HTERT RPE-1 (cell line): Measurements from ENCODE around the gene INSIG1.

ENCODE experiments used
- in situ Hi-C: fragments of 300-500 bp; cut with MboI; formaldehyde crosslinking; loops from 4 replicates; pipeline ENCODE4 v1.14.3; 2020; ENCODE audit warnings: low sequenced_read_pairs

INSIG1 gene

DNA sequence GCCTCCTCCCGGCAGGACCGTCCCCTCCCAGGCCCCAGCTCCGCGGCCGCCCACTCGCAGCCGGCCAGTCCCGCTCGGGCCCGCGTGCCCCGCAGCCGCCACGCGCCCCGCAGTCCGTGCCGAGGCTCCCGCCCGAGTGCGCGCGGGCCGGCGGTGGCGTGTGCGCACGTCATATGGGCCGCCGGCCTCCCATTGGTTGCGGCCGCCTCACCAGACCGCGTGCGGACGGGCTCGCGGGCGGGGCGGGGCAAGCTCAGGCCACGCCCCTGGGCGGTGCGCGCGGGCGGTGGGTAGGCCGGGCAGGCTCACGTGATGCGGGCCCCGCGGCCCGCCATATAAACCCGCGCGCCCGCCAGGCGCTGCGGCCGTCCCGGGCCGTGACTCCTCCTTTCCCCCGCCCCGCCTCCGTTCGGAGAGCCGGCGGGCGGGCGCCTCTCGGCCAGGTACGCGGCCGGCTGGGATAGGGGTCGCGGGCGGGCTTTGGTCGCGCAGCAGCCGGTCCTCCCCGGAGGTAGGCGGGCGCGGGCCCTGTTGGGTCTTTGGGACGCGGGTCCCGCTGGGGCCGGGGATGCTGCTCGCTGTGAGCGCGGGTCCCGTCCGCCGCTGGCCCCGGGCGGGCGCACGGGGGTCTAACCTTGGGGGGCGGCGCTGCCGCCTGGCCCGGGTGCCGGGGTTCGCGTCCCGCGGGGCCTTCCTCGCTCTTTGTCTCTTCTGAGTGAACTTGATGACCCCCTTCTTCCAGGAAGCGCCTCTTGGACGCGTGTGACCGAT lies at the start of gene INSIG1:
Gene INSIG1, plus strand, starts transcription at position 362 of the 771 bp plus-strand sequence. Its CDS starts 408 bp downstream, at position 770.
- in situ Hi-C loops = no loop called here

DNA sequence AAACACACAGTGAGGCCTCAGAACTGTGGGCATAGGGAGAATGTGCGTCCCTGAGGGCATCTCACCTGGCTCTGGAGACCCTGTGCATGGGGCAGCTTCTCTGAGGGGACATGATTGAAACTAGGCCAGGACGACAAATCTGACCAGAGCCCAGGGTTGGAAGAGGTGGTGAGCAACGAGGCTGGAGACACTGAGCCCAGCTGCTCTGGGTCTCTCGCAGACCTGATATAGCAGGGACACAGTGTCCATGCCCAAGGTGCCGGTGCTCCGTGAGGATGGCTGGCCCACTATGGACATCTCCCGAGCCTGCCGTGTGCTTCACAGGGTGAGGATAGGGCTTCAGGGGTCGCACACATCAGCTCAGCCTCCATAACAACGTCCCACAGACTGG lies 49.3 kb upstream of the INSIG1 start:
- in situ Hi-C loops = no loop called here

DNA sequence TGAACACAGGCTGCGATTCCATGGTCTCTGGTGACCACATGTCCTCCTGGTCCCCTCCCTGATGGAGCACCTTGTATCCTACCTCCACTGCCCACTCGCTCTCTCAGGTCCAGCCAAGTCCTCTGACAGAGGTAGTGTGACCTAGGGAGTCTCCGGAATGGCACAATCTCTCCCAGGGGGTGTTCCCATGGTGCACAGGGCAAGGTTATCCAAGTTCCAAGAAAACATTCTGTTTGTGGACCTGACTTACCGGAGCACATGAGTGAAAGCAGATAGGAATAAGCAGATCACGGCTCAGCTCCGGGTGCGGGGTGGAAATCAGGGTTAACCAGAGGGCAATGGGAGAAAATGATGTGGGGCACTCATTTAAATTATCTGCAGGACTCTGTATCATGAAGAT lies 45.8 kb upstream of the INSIG1 start:
- in situ Hi-C loops = no loop called here

DNA sequence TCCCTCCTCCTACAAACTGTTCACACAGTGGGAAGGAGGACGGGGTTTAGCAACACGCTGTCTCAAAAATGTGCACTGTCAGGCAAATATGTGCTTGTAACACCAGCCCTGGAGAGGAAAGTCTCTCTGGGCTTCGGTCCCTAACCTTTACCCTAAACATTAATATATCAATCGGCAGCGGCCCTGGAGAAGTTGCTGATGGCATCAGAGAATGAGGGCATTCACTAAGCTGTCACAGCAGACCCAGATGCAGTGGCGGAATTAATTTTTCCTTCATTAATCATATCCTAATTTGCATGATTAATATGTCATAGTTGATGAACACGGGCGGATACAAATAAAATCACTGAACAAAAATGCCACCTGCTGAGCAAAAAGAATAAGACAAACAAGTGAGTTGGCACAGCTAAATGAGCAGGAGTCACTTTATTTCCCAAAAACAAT lies 45.2 kb upstream of the INSIG1 start:
- in situ Hi-C loops = no loop called here

DNA sequence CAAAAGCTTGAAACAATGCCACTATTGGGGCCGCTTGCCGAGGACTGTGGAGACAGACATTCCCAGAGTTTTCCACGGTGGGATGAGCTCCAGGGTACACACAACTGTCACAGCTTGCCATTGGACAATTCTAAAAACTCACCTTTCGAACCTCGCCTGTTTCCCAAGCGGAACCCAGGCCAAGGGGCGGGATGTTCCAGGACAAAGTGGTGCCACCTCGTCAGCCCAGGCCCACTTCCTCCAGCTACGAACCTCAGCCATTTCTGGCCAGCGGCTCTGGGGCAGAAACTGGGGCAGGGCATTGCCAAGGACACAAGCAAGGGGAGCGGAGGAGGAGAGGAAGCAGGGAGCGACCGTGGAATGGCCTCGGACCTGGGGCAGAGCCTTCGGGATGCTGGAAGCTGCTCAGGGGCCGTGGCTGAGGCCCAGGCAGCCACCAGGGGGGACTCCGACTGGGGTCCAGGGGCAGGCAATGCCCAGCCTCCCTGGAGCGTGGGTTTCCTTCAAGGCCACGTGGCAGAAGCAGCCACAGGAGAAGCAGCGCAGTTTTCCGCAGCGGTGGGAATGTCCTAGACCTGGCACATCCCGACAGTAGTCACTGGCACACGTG lies 44.7 kb upstream of the INSIG1 start:
- in situ Hi-C loops = no loop called here

DNA sequence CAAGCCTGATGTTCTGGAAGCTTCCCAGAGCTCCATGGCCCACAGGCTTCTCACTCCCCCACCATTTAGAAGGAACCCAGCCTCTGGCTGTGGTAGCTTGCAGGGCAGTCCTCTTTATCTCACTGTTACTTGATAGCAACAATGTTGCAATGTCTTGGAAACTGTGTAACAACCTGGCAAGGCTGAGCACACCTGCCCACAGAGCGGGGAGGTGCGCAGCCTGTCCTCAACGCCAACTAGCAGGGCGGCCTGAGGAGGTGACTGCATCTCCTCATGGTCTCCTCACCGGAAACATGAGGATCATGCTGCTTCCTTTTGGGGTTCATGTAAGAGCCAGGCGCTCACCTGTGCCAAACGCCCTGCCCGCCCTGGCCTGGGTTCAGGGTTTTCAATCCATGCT lies 43.7 kb upstream of the INSIG1 start:
- in situ Hi-C loops = no loop called here

DNA sequence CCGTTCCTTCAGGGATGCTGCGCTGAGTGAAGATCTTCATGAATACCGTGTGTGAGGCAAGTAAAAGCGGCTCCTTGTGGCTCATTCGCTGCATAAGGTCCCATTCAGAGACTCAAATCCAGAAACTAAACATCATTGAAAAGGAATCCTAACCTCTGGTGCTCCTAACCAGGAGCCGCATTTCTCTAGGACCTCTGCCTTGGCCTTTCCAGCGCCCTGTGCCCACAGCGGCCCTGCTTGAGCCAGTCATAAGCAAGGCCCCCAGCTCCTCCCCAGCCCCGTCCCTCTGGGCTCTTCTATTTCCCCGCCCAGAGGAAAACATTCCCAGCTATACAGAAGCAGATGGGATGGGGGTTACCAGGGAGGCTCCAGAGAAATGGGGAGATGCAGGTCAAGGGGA lies 42.6 kb upstream of the INSIG1 start:
- in situ Hi-C loops = no loop called here

DNA sequence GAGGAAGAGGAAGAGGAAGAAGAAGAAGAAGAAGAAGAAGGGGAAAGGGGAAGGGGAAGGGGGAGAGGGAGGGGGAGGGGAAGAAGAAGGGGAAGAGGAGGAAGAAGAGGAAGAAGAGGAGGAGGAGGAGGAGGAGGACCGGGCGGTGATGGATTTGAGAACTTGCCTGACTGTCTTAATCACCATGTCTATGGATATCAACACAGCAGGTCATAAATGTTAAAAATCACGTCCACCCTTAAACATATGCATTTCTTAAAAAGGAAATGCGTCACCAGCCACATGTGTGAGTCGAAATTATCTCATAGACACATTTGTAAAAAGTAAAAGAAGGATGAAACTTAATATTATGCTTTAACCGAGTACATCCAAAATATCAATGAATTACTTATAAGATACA lies 42.1 kb upstream of the INSIG1 start:
- in situ Hi-C loops = no loop called here

DNA sequence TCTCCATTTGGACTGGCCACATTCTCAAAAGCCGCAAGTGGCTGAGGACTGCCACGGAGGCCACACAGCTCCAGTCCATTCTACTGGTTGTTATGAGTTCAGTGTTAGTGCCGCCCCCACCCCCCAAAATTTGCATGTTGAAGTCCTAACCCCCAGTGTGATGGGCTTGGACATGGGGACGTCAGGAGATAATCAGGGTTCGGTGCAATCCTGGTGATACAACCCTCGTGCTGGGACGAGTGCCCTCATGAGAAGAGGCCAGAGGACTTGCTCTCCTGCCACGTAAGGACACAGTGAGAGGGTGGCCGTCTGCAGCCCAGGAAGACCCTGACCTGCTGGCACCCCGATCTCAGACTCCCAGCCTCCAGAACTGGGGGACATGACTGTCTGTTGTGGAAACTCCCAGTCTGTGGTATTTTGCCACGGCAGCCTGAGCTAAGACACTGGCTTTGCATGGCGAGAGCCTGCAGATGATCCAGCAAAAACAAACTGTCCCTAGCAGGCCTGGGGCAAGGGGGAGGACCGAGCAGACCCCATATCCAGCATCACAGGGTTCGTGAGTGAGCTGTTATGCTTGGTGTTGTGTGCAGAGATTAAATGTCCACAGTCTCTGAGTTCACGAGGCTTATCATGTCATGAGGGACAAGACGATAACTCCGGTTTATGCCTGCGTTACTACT lies 41.5 kb upstream of the INSIG1 start:
- in situ Hi-C loops = no loop called here

DNA sequence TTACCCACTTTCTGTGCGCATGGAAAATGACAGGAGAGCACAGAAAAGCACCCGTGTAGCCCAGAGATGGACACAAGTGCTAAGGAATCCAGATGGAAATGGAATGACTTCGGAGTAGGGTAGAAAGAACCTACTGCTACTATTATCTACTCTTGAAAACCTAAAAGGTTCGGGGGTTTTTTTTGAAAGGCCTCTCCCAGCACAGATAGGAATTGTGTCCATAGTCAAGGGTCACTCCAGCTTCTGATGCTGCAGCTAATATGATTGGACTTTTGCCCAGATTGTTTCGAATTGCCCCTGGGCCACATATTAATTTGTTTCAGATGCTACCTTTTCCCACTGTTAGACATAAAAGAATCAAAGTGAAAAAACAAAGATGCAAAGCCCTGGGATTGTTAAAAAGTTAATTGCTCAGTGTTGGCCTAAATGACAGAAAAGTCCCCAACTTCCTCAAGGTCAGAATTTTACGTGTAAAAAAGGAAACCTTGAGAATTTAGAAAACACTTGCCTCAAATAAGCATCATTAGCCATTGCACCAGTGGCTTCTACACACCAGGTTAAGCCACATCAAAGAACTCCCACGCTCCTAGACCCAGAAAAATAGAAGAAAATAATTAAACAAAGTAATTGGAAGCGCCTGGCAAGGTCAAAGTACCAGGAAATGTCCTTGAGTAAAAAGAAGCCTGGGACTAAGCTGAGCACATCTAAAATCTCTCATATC lies 40.8 kb upstream of the INSIG1 start:
- in situ Hi-C loops = no loop called here

DNA sequence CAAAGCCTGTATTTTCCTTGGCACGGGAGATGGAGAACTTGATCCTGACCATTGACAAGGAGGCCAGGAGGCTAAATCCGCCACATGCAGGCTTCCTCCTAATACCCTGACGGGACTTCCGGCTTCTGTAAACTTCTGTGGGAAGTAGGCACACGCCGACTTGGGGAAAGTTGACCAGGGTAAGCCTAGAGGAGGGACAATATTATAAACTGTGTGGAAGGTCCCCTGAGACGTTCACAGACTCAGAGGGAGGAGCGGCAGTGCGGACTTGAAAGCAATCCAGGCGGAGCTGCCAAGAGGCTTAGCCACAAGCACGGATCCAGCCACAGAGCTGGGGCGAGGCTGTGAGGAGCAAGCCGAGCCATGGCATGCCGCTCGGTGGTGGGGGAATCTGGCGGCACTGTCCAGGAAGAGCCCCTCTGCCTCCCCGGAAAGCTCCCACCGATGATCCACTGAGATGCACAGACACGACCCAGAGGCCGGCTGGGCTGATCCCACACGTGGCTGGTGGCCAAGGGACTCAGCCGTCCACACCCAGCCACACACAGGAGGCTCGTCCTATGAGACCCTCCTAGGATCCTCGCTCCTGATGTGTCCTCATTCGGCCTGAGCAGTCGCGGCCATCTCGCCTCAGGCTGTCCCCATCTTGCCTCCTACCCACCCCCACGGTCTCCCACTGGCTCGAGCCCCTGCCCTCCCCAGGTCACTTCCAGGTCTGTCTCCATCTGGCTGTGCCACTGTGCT lies 40.0 kb upstream of the INSIG1 start:
- in situ Hi-C loops = no loop called here

DNA sequence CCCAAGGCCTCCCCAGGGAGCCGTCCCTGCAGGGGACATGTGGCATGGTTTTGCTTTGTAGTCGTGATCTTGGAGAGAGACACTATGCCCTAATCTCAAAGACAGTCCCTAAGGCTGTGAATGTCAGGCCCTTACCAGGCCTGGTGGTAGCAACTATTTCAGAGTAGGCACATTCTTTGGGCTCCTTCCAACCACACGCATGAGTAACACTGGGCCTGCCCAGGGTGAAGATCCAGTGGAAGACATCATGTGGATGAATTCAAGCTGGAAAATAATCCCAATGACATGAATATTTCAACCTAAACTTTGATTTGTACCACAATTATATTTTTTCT lies 39.5 kb upstream of the INSIG1 start:
- in situ Hi-C loops = no loop called here

DNA sequence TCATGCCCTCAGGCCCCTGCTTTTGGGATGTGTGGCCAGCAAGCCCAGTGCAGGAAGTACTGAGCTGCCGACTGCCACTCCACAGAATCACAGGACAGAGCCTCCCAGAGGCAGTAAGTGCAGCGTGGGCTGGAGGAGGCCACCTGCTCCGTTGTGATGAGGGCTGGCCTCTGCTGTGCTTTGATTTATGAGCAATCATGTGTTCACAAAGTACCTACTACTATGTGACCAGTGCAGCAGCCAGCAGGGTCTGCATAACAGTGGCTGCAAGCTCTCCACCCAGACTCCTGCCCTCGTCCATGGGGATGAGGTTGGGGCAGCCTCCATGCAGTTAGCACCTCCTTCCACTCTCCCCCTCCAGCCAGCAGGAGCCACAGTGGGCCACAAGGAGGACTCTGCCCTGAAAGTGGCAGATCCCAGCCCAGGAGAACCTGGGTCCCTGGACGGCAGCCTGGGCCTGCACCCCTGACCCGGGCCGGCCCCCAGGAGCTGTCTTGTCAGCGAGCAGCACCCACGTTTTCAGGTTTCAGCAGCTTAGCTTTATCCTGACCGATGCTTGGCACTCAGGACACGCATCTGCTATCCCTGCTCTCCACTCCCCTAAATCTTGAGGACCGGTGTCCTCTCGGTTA lies 37.7 kb upstream of the INSIG1 start:
- in situ Hi-C loops = no loop called here

DNA sequence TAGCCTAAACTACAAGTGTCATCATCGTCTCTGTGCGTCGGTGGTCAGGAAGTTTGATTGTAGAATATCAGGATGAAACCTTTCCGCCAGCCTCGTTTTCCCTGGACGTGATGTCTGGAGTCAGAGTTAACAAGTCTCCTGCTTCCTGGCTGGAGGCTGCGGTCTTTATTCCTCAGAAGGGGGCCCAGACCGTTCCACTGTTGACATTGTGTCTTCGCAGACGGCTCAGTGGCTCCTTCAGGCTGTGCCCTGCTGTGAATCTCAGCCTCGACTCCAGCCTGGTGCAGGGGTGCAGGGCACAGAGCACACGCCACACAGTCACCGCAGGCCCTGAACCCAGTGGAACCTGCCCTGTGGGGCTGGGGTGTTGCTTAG lies 37.2 kb upstream of the INSIG1 start:
- in situ Hi-C loops = no loop called here

DNA sequence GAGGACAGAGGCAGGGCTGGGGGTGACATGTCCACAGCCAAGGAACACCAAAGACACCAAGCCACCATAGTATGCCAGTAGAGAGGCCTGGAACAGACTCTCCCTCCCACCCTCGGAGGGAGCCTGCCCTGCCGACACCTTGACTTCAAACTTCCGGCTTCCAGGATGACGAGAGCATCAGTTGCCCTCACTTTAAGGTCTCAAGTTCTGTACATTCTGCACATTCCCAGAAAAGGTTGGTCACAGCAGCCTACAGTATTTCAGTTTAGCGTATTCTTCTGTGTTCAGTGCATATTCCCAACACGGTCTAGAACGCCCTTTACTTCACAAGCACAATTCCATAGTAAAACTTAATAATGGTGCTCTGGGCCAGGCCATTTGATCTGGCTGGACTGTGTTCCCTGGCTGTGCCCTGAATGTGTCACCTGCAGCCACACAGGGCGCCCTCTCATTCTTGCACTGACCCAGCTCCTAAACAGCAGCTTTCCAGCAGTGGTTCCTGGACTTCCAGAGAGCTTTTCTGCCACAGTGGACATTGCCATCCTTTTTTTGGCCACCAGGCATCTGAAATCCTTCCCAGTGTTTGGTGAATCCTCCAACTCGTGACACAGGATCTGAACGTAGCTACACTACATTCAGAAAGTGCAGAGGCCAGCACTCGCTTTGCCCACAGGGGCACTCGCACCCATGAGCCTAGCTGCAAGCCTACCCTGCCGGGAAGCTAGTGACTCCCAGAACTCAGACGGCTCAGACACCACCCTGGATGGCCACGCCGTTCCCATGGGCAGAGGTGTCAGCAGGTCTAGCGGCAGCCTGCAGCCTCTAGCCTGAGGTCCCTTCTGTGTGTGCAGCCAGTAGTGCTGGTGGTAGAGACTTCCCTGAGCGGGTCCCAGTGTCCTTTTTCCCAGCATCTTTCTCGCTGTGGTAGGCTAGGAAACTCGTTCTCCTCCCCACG lies 36.4 kb upstream of the INSIG1 start:
- in situ Hi-C loops = no loop called here

DNA sequence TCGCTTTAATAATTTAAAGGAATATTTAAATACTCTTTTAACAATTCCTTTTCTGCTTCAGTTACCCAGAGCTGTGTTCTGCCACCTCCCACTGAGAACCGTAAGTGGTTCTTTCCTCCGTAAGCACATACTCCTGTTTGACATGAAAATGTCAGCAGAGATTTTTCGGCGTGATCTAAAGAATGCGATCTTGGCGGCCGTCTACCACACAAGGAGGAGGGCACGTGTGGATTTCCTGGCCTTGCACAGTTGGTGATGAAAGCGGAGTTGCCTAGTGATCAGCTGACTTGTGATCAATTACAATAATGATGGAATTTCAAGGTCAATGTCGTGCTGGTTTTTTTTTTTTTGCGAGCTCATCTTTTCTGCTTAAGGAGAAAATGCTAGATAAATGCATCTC lies 35.6 kb upstream of the INSIG1 start:
- in situ Hi-C loops = no loop called here

DNA sequence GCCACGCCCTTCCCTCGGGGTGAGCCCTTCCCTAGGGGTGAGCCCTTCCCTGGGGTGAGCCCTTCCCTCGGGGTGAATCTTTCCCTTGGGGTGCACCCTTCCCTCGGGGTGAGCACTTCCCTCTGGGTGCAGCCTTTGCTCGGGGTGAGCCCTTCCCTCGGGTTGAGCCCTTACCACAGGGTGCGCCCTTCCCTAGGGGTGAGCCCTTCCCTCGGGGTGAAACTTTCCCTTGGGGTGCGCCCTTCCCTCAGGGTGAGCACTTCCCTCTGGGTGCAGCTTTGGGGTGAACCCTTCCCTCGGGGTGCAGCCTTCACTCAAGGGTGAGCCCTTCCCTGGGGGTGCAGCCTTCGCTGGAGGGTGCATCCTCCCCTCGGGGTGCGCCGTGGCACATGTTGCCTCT lies 34.6 kb upstream of the INSIG1 start:
- in situ Hi-C loops = no loop called here

DNA sequence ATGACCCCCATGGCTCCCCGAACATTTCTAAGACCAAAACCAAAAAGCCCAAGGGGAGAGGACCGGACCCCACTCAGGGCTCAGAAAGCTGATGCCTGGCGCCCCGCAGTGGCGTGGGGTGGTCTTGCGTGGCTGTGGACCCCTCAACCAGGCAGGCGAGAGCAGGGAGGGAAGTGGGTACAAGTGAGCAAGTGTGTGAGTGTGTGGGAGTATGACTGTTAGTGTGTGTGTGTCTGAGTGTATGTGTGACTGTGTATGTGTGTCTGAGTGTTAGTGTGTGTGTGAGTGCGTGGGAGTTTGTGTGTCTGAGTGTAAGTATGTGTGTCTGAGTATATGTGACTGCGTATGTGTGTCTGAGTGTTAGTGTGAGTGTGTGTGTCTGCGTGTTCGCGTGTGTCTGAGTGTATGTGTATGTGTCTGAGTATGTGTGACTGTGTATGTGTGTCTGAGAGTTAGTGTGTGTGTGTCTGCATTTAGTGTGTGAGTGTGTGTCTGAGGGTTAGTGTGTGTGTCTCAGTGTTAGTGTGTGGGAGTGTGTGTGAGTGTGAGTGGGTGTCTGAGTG lies 34.0 kb upstream of the INSIG1 start:
- in situ Hi-C loops = no loop called here

DNA sequence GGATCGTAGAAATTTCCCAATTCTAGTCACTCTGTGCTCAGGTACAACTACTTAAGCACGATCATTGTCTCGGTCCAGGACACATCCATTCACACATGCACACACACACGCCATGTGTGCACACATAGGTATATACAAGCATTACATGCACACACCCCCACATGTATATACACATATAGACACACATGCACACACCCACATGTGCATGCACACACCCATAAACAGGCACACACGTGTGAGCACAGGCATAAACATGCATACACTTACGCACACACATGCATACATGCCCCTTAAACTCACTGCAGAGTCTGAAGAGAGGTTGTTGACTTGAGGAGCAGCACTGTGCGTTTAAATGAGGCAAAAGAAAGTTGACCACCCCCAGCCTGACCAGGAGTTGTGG lies 32.5 kb upstream of the INSIG1 start:
- in situ Hi-C loops = no loop called here
